Heart right ventricle (tissue), 16 donors: ENCODE data around the gene TOPORS. TPM values are rescaled to one million over a fixed set of nuclear protein-coding genes. Genes with fewer than 3 reads are reported as not detected.
"Not testable (repeated sequence)": the region's sequence is repeated elsewhere in the genome, so short reads cannot be mapped to it uniquely, and the experiment has no call there.

Experiments
- ATAC-seq, 8 donors: fragments of 200-7000 bp; cut with Tn5 transposase; one replicate each; pipeline ENCODE4 v1.9.1; 2020; ENCODE audit warnings: mild to moderate bottlenecking in 8 of 8, moderate library complexity in 8 of 8, moderate number of reproducible peaks in 1 of 8
- DNase-seq, 2 donors: peaks; one replicate each; pipeline ENCODE4 v3.0.0-alpha.2; 2020
- H3K27ac ChIP-seq, 10 donors: fragments of 200-600 bp; sonication (generic) in 2 of 10; one replicate each; pipeline versions ENCODE4 v1.5.0 to v1.8.0; 2020 to 2022; ENCODE audit warnings: mild to moderate bottlenecking in 3 of 10
- H3K27me3 ChIP-seq, 7 donors: fragments of 200-600 bp; one replicate each; pipeline ENCODE4 v1.8.0; 2021 to 2022; ENCODE audit warnings: mild to moderate bottlenecking in 2 of 7
- H3K36me3 ChIP-seq, 9 donors: fragments of 200-600 bp; sonication (generic) in 1 of 9; one replicate each; pipeline versions ENCODE4 v1.5.0 to v1.8.0; 2020 to 2022; ENCODE audit warnings: mild to moderate bottlenecking in 2 of 9
- H3K4me1 ChIP-seq, 9 donors: fragments of 200-600 bp; sonication (generic) in 1 of 9; one replicate each; pipeline versions ENCODE4 v1.5.0 to v1.8.0; 2020 to 2022; ENCODE audit warnings: mild to moderate bottlenecking in 4 of 9
- H3K4me3 ChIP-seq, 10 donors: fragments of 200-600 bp; sonication (generic) in 2 of 10; one replicate each; pipeline versions ENCODE4 v1.5.0 to v1.8.0; 2020 to 2022; ENCODE audit warnings: mild to moderate bottlenecking in 7 of 10, moderate library complexity in 2 of 10
- H3K9me3 ChIP-seq, 11 donors: fragments of 200-600 bp in 10 of 11; sonication (generic) in 2 of 11; one replicate each; pipeline versions ENCODE4 v1.5.0 to v1.8.0; 2013 to 2022; ENCODE audit warnings: mild to moderate bottlenecking in 2 of 11, control low read depth in 1 of 11, moderate library complexity in 1 of 11
- CTCF ChIP-seq, 9 donors: fragments of 200-600 bp; sonication (generic) in 2 of 9; IDR thresholded peaks; one replicate each; pipeline versions ENCODE4 v1.5.0 to v1.8.0; 2021 to 2022; ENCODE audit warnings: antibody characterized with exemption in 9 of 9, mild to moderate bottlenecking in 5 of 9, moderate library complexity in 1 of 9
- WGBS, 2 donors: extraction: QIAGEN DNeasy Blood & Tissue Kit; methylation state at CpG; one replicate each; pipeline ENCODE4 v1.1.7; 2013; ENCODE audit warnings: inconsistent platforms in 1 of 2; 5-methylcytosine and 5-hydroxymethylcytosine counted together
- intact Hi-C, 10 donors: fragments of 100-400 bp; cut with DNase I; formaldehyde crosslinking; loops; one replicate each; pipeline versions ENCODE4 v1.11.1 to v1.14.2; 2022
- polyA plus RNA-seq, 2 donors: library from polyadenylated mRNA; stranded (reverse); fragments of 200-250 nt; gene quantifications; one replicate each; pipeline ENCODE4 v1.2.3, GENCODE V29; 2013
- total RNA-seq, 10 donors: library from RNA; stranded (reverse); fragmentation: NEBNext Ultra II Directional in 3 of 10; extraction: Animal tissue kit (Norgen Biotek cat#: 25700) in 3 of 10; gene quantifications; one replicate each; pipeline versions ENCODE4 v1.2.1 to v1.2.4, GENCODE V29; 2021 to 2023
- donor health status: Arrhythmogenic right ventricular cardiomyopathy.
- donor health status: ischemic (EF 13 %, LVEDD 7.1; RV severe dilation, severe dysfunction).
- donor health status: healthy with polysubstance abuse.
- donor health status: DM: no; HTN: yes; CAD: no.
- donor health status: DM: no; HTN: no; CAD: no.
- donor health status: ischemic (EF 25% LVEDD 6.9; RV normal size, moderate dysfunction).
- donor health status: ischemic (EF 25% LVEDD 5.7; RV mildly dilated, moderate dysfunction).
- donor health status: healthy.
- donor health status: DM: yes; HTN: yes; CAD: no.
- donor health status: Ischemic cardiomyopathy.
- donor health status: ischemic (EF 35%, LVEDD 5.7; RV mildly dilated, moderate dysfunction).
- donor health status: nonischemic (EF 11% LVEDD 7.7; RV severe dilation, severe dysfunction).
- donor health status: DM: yes; HTN: yes; CAD: no.
- donor health status: PGD.
- donor health status: ischemic (EF 29% LVEDD 5.4; RV normal size, mild dysfunction).
- donor health status: nonischemic (EF 23%, LVEDD 6.1; RV moderate dilation, normal function).

TOPORS gene
- total and polyA plus RNA-seq, 12 donors: 4.4 to 11.1 (median 8.5) TPM

- Histone ChIP-seq H3K4me1 (peaks cover 0 to 38% (median 25%) of the 10 kb centered on the region in 9 donors), H3K9me3 (no peaks in the 10 kb centered on the region), H3K36me3 (peaks cover 0 to 33% (median 8%) of the 10 kb centered on the region in 9 donors), H3K27ac (peak overlapping the region; percentile 90 to 98 (median 96)), H3K4me3 (peak overlapping the region; percentile 55 to 96 (median 82)), H3K27me3 (no peaks in the 10 kb centered on the region)
- WGBS, 2 donors: 0% methylated on average over 36 of the region's 36 CpGs
- TF ChIP-seq CTCF (IDR thresholded peaks at IDR 0.05): no peak
- intact Hi-C loops: loop anchor here in 4 of 10 donors (1.0 to 2.0 kb wide), 4 partner anchors 21 to 25 kb away; partner anchors contain the start of genes NDUFB6 (in 2 of the 4) and RIGI (in 2 of the 4)
- DNase-seq (peak in 1 of 2 donors; percentile 29), ATAC-seq (peak; percentile 6 to 43 (median 28))
Measured at GRCh38 chr9:32551276-32552051, 922 bp downstream of the TOPORS start.

- Histone ChIP-seq H3K9me3 (no peaks in the 10 kb centered on the region), H3K4me1 (peaks cover 0 to 45% (median 25%) of the 10 kb centered on the region in 9 donors), H3K4me3 (peak overlapping the region; percentile 55 to 96 (median 82)), H3K27me3 (no peaks in the 10 kb centered on the region), H3K27ac (peak overlapping the region; percentile 90 to 98 (median 96)), H3K36me3 (peaks cover 0 to 34% (median 3%) of the 10 kb centered on the region in 9 donors)
- DNase-seq (peak; percentile 93 to 94), ATAC-seq (peak; percentile 88 to 95 (median 91))
- intact Hi-C loops: loop anchor here in 3 of 10 donors (1.0 to 2.0 kb wide), 3 partner anchors 22 to 24 kb away; partner anchors contain the start of genes NDUFB6 (in 2 of the 3) and RIGI (in 2 of the 3)
- TF ChIP-seq CTCF (IDR thresholded peaks at IDR 0.05): peak in 2 of 9 donors; percentile 34 to 40
- WGBS, 2 donors: 0 to 1% methylated on average over 75 of the region's 75 CpGs
Measured at GRCh38 chr9:32550562-32551275, 1.7 kb downstream of the TOPORS start.

GRCh38 chr9:32550150-32550561 is 2.2 kb downstream of the TOPORS start:
- DNase-seq (no peak), ATAC-seq (no peak)
- TF ChIP-seq CTCF (IDR thresholded peaks at IDR 0.05): no peak
- no peaks in the 10 kb centered on the region for H3K9me3 ChIP-seq
- no peaks in the 10 kb centered on the region for H3K27me3 ChIP-seq
- peaks cover 0 to 30% (median 0%) of the 10 kb centered on the region in 9 donors for H3K36me3 ChIP-seq
- intact Hi-C loops: loop anchor here in 2 of 10 donors (2.0 kb wide), 2 partner anchors 23 kb away; partner anchors contain the start of genes NDUFB6 (in 2 of the 2) and RIGI (in 1 of the 2)
- H3K27ac ChIP-seq: peak overlapping the region; percentile 90 to 98 (median 96)
- WGBS, 2 donors: 3 to 4% methylated on average over 10 of the region's 10 CpGs
- peak overlapping the region; percentile 55 to 96 (median 82) for H3K4me3 ChIP-seq
- peaks cover 0 to 45% (median 25%) of the 10 kb centered on the region in 9 donors for H3K4me1 ChIP-seq

- WGBS, 2 donors: 97% methylated on average over 20 of the region's 20 CpGs
- intact Hi-C loops, H3K4me3 ChIP-seq, ATAC-seq, H3K27me3 ChIP-seq, H3K9me3 ChIP-seq, DNase-seq, H3K27ac ChIP-seq: not testable (repeated sequence)
- H3K4me1 ChIP-seq: peaks cover 0 to 37% (median 22%) of the 10 kb centered on the region in 9 donors
- peaks cover 0 to 32% (median 1%) of the 10 kb centered on the region in 9 donors for H3K36me3 ChIP-seq
Measured at GRCh38 chr9:32548213-32548612, 4.2 kb downstream of the TOPORS start.
